Endodermal cell (in vitro differentiated cells): ENCODE measurements around the gene NADSYN1. TPM values are rescaled to one million over a fixed set of nuclear protein-coding genes. Genes with fewer than 3 reads are reported as not detected.

ENCODE experiments used
- DNase-seq: peaks from one replicate; pipeline ENCODE4 v3.0.0-alpha.2; 2017
- H3K27ac ChIP-seq: 2 replicates; pipeline ENCODE4 v1.5.1; 2013; ENCODE audit warnings: mild to moderate bottlenecking, low read depth, low read length, moderate library complexity
- H3K27me3 ChIP-seq: 2 replicates; pipeline ENCODE4 v1.6.1; 2013; ENCODE audit warnings: mild to moderate bottlenecking, low read length, moderate library complexity; ENCODE audit not compliant: insufficient read depth, control insufficient read depth, poor library complexity, severe bottlenecking
- H3K36me3 ChIP-seq: 2 replicates; pipeline ENCODE4 v1.7.0; 2013; ENCODE audit warnings: mild to moderate bottlenecking, low read length, moderate library complexity; ENCODE audit not compliant: control insufficient read depth, insufficient read depth
- H3K4me1 ChIP-seq: one replicate; pipeline ENCODE4 v1.7.0; 2013; ENCODE audit warnings: low read length; ENCODE audit not compliant: control insufficient read depth, insufficient read depth
- H3K4me3 ChIP-seq: 2 replicates; pipeline ENCODE4 v1.5.1; 2013; ENCODE audit warnings: mild to moderate bottlenecking, low read length, moderate library complexity
- H3K9ac ChIP-seq: 2 replicates; pipeline ENCODE4 v1.6.1; 2013; ENCODE audit warnings: mild to moderate bottlenecking, low read length, moderate library complexity; ENCODE audit not compliant: poor library complexity, severe bottlenecking; ENCODE audit errors: extremely low read depth
- H3K9me3 ChIP-seq: 2 replicates; pipeline ENCODE4 v1.6.1; 2013; ENCODE audit warnings: mild to moderate bottlenecking, low read length, moderate library complexity; ENCODE audit not compliant: control insufficient read depth
- H3K27ac Mint-ChIP-seq: 2 replicates; pipeline ENCODE4 v1.8.0; 2020; ENCODE audit warnings: mixed read lengths
- H3K27me3 Mint-ChIP-seq: 2 replicates; pipeline ENCODE4 v1.8.0; 2021; ENCODE audit warnings: mild to moderate bottlenecking, mixed read lengths; ENCODE audit not compliant: insufficient read depth
- H3K36me3 Mint-ChIP-seq: 2 replicates; pipeline ENCODE4 v1.8.0; 2020; ENCODE audit warnings: low read depth, mixed read lengths
- H3K4me1 Mint-ChIP-seq: 2 replicates; pipeline ENCODE4 v1.8.0; 2020; ENCODE audit warnings: mixed read lengths
- H3K4me3 Mint-ChIP-seq: 2 replicates; pipeline ENCODE4 v1.8.0; 2020; ENCODE audit warnings: mild to moderate bottlenecking, moderate library complexity, mixed read lengths
- H3K9me3 Mint-ChIP-seq: 2 replicates; pipeline ENCODE4 v1.8.0; 2020; ENCODE audit warnings: mild to moderate bottlenecking, mixed read lengths
- CTCF ChIP-seq: fragments of 200-600 bp; sonication (generic); conservative IDR thresholded peaks from 2 replicates; pipeline ENCODE4 v1.5.0; 2021; ENCODE audit warnings: antibody characterized with exemption, mild to moderate bottlenecking
- WGBS, 2 experiments: methylation state at CpG; one replicate each; pipeline versions ENCODE4 v1.1.5 to v1.1.7; 2013; ENCODE audit warnings: missing lambda C conversion rate in 2 of 2, mixed read lengths in 1 of 2; ENCODE audit not compliant: insufficient coverage in 1 of 2, insufficient read length in 1 of 2; 5-methylcytosine and 5-hydroxymethylcytosine counted together
- total RNA-seq, 2 donors: library from RNA; stranded (reverse); fragmentation: NEBNext Ultra II Directional in 1 of 2; extraction: Animal tissue kit (Norgen Biotek cat#: 25700) in 1 of 2; gene quantifications; 2 replicates in 1 of 2; 3 replicates in 1 of 2; pipeline ENCODE4 v1.2.1, GENCODE V29; 2021

Gene NADSYN1
- total RNA-seq, 2 donors from 2014 or later = 51.9 to 61.6 TPM

DNA sequence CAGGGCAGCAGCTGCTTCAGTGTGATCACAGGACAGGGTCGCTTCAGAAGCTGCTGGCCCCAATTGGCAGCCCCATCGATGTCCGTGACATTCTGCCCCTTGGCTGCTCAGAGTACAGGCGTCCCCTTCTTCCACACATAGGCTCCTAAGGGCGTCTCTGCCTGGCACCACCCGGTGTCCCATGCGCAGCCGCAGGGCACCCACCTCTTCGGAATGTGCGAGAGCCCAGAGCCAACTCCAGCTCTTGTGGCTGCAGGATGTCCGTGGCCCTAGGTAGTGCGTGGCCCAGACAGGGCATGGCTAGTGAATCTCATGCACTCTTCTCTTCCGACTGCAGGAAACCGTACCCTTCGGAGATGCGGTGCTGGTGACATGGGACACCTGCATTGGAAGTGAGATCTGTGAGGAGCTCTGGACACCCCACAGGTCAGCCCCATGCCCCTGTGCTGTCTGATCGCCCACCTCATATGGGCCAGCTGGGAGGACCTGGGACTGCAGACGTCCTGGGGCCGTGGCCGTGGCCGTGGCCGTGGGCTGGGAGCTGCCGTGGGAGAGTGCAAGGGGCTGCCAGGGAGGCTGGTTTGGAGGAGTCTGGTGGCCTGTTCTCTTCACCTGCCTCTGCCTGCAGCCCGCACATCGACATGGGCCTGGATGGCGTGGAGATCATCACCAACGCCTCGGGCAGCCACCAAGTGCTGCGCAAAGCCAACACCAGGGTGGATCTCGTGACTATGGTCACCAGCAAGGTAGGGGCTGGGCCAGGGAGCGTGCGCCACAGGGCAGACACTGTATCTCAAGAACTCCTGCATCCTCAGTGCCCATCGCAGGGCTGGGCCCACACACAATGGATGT is 20.2 kb downstream of the NADSYN1 start:
- H3K27ac Mint-ChIP-seq = no peak overlapping the region
- no peak overlapping the region for H3K4me3 ChIP-seq
- peaks cover 9% of the 10 kb centered on the region for H3K4me1 ChIP-seq
- no peaks in the 10 kb centered on the region for H3K27me3 Mint-ChIP-seq
- H3K27me3 ChIP-seq = no peaks in the 10 kb centered on the region
- WGBS, 2 experiments = 93 to 95% methylated on average over 11 to 33 of the region's 33 CpGs
- no peak overlapping the region for H3K27ac ChIP-seq
- no peak for DNase-seq
- H3K9ac ChIP-seq = no peak overlapping the region
- peaks cover 28% of the 10 kb centered on the region for H3K9me3 Mint-ChIP-seq
- no peak overlapping the region for H3K4me3 Mint-ChIP-seq
- H3K36me3 Mint-ChIP-seq = peaks cover 76% of the 10 kb centered on the region
- peaks cover 21% of the 10 kb centered on the region for H3K4me1 Mint-ChIP-seq
- H3K36me3 ChIP-seq = peaks cover 52% of the 10 kb centered on the region
- H3K9me3 ChIP-seq = peaks cover 23% of the 10 kb centered on the region
- no peak for TF ChIP-seq CTCF

DNA sequence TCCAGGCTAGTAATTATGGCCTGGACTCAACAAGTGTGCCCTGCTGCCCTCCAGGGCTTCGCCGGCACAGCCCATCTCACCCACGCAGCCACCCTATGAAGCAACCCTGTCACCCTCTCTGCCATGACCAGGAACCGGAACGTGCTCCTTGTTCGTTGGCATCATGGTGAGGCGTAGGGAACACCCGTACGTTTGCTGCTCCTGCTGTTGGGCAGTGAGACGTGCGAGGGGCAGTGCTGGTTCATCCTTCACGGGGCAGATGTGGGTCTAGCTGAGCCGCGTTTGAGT is 20.7 kb downstream of the NADSYN1 start:
- no peak for DNase-seq
- no peak overlapping the region for H3K27ac Mint-ChIP-seq
- H3K9me3 Mint-ChIP-seq = peaks cover 22% of the 10 kb centered on the region
- H3K27ac ChIP-seq = no peak overlapping the region
- H3K4me3 Mint-ChIP-seq = no peak overlapping the region
- peaks cover 21% of the 10 kb centered on the region for H3K4me1 Mint-ChIP-seq
- no peak overlapping the region for H3K4me3 ChIP-seq
- no peaks in the 10 kb centered on the region for H3K27me3 Mint-ChIP-seq
- 92 to 97% methylated on average over 13 to 14 of the region's 14 CpGs for WGBS, 2 experiments
- H3K4me1 ChIP-seq = peaks cover 9% of the 10 kb centered on the region
- H3K9me3 ChIP-seq = peaks cover 18% of the 10 kb centered on the region
- no peaks in the 10 kb centered on the region for H3K27me3 ChIP-seq
- peaks cover 46% of the 10 kb centered on the region for H3K36me3 ChIP-seq
- no peak for TF ChIP-seq CTCF
- peaks cover 72% of the 10 kb centered on the region for H3K36me3 Mint-ChIP-seq
- H3K9ac ChIP-seq = no peak overlapping the region

- peaks cover 9% of the 10 kb centered on the region for H3K4me1 ChIP-seq
- H3K27ac ChIP-seq = no peak overlapping the region
- H3K4me3 ChIP-seq = no peak overlapping the region
- TF ChIP-seq CTCF = no peak
- H3K9ac ChIP-seq = no peak overlapping the region
- no peak overlapping the region for H3K4me3 Mint-ChIP-seq
- no peaks in the 10 kb centered on the region for H3K27me3 Mint-ChIP-seq
- peaks cover 68% of the 10 kb centered on the region for H3K36me3 Mint-ChIP-seq
- no peaks in the 10 kb centered on the region for H3K27me3 ChIP-seq
- no peak overlapping the region for H3K27ac Mint-ChIP-seq
- DNase-seq = no peak
- peaks cover 21% of the 10 kb centered on the region for H3K4me1 Mint-ChIP-seq
- H3K9me3 Mint-ChIP-seq = peaks cover 17% of the 10 kb centered on the region
- WGBS, 2 experiments = 93 to 94% methylated on average over 17 to 27 of the region's 27 CpGs
- peaks cover 13% of the 10 kb centered on the region for H3K9me3 ChIP-seq
- peaks cover 43% of the 10 kb centered on the region for H3K36me3 ChIP-seq
Observed at GRCh38 chr11:71474141-71474770, 21.3 kb downstream of the NADSYN1 start.
